ENCODE data around the gene GRPR.

DNA sequence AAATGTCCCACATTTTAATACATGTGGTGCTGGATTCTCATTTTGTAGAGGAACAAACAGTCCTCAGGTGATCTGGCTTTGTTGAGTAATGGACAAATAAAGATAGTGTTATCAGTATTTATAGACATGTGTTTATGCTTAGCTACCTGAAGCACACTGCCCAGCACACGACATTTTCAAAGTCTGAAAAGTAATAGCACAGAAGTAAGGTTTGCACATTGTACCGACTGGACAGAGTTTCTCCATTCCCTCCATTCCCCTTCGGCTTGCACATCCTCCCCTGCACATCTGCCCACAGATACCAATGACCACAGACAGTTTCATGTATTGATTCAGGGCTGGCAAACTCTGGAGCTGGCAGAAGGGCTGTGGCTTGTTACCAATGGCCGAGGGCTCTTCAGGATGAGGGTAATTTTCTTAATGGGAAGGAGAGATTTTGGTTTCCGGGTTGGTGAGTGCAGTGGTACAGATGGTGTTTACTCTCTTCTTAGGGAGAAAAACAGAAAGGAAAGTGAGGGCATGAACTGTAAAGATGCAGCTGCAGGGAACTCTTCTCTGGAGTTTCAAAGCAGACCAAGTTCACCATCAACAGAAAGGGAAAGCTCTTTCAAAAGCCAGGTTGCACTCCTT, 2.3 kb downstream of the GRPR start:
- TF ChIP-seq, protein P1, sequence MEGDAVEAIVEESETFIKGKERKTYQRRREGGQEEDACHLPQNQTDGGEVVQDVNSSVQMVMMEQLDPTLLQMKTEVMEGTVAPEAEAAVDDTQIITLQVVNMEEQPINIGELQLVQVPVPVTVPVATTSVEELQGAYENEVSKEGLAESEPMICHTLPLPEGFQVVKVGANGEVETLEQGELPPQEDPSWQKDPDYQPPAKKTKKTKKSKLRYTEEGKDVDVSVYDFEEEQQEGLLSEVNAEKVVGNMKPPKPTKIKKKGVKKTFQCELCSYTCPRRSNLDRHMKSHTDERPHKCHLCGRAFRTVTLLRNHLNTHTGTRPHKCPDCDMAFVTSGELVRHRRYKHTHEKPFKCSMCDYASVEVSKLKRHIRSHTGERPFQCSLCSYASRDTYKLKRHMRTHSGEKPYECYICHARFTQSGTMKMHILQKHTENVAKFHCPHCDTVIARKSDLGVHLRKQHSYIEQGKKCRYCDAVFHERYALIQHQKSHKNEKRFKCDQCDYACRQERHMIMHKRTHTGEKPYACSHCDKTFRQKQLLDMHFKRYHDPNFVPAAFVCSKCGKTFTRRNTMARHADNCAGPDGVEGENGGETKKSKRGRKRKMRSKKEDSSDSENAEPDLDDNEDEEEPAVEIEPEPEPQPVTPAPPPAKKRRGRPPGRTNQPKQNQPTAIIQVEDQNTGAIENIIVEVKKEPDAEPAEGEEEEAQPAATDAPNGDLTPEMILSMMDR (IDR thresholded peaks at IDR 0.05; ENCODE audit: insufficient read depth, low read depth, low read length) = no peak
- TF ChIP-seq EZH2 (IDR thresholded peaks at IDR 0.05; ENCODE audit: insufficient read depth, low read length) = no peak
